Activated B cell treated with CpG ODN at 0.5 μM for 24 hours (primary cell): ENCODE data around the gene EBNA1BP2. TPM values are rescaled to one million over a fixed set of nuclear protein-coding genes. Genes with fewer than 3 reads are reported as not detected.

ENCODE experiments used
- ATAC-seq: fragments of 200-7000 bp; cut with Tn5 transposase; one replicate; pipeline ENCODE4 v1.10.0; 2021; ENCODE audit warnings: low read depth, mild to moderate bottlenecking, moderate library complexity
- CTCF ChIA-PET: fragments of 350-600 bp; sonication (Branson Sonifier 250); formaldehyde crosslinking; loops from one replicate; lab custom pipeline; 2021; ENCODE audit warnings: antibody characterized with exemption; lab: Charles Lee
- POLR2A ChIA-PET: fragments of 350-600 bp; sonication (Branson Sonifier 250); formaldehyde crosslinking; loops from one replicate; lab custom pipeline; 2021; ENCODE audit warnings: antibody characterized with exemption; lab: Charles Lee
- DNase-seq: peaks from one replicate; pipeline ENCODE4 v3.0.0; 2022
- H3K27ac Mint-ChIP-seq: one replicate; pipeline ENCODE4 v1.8.0; 2020; ENCODE audit warnings: mixed read lengths
- H3K27me3 Mint-ChIP-seq: one replicate; pipeline ENCODE4 v1.8.0; 2021; ENCODE audit warnings: mixed read lengths
- H3K36me3 Mint-ChIP-seq: one replicate; pipeline ENCODE4 v1.8.0; 2021; ENCODE audit warnings: low read depth, mixed read lengths
- H3K4me1 Mint-ChIP-seq: one replicate; pipeline ENCODE4 v1.8.0; 2021; ENCODE audit warnings: mixed read lengths
- H3K4me3 Mint-ChIP-seq: one replicate; pipeline ENCODE4 v1.8.0; 2020; ENCODE audit warnings: mild to moderate bottlenecking, mixed read lengths
- H3K9me3 Mint-ChIP-seq: one replicate; pipeline ENCODE4 v1.8.0; 2020; ENCODE audit warnings: mixed read lengths
- intact Hi-C: fragments of 100-400 bp; cut with micrococcal nuclease; formaldehyde crosslinking; loops from one replicate; pipeline ENCODE4 v1.15.1; 2024
- total RNA-seq: library from RNA; stranded (reverse); gene quantifications from 2 replicates; pipeline ENCODE4 v1.2.3, GENCODE V29; 2022
- TF ChIP-seq, protein P1 (sequence below): fragments of 200-600 bp; IDR thresholded peaks from one replicate; pipeline ENCODE4 v1.8.0; 2022; ENCODE audit warnings: antibody characterized with exemption, mild to moderate bottlenecking

Gene EBNA1BP2
- total RNA-seq, 1 donor from 2014 or later, result 59.9 TPM

DNA sequence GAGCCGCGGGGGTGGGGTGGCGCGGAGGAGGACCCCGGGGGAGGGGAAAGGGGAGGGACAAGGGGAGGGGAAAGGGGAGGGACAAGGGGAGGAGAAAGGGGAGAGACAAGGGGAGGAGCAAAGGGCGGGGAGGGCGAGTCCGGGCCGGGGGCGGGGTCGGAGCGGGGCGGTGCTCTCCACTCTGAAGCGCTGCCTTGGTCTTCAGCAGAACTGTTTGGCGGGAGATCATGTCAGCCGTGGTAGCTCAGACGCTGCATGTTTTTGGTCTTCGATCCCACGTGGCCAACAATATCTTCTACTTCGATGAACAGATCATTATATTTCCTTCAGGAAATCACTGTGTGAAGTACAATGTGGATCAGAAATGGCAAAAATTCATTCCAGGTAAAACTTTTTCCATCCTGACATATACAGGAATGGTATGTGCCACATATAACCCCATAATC, 460 bp upstream of the EBNA1BP2 start:
- ATAC-seq (peak; percentile 92), DNase-seq (no peak)
- peak overlapping the region; percentile 95 for H3K27ac Mint-ChIP-seq
- peaks cover 42% of the 10 kb centered on the region for H3K36me3 Mint-ChIP-seq
- peaks cover 23% of the 10 kb centered on the region for H3K27me3 Mint-ChIP-seq
- ChIA-PET CTCF (interaction anchor here (1.3 to 1.9 kb wide), 2 partner anchors 54 to 259 kb away, joined by 4 to 7 read pairs; no protein-coding TSS in a partner anchor), POLR2A (interaction anchor here (0.5 to 1.7 kb wide), 15 partner anchors 49 to 1975 kb away, joined by 3 to 10 read pairs (median 4); partner anchors contain the start of genes C1orf50, CDC20, ELOVL1 and ERMAP)
- TF ChIP-seq, protein P1, sequence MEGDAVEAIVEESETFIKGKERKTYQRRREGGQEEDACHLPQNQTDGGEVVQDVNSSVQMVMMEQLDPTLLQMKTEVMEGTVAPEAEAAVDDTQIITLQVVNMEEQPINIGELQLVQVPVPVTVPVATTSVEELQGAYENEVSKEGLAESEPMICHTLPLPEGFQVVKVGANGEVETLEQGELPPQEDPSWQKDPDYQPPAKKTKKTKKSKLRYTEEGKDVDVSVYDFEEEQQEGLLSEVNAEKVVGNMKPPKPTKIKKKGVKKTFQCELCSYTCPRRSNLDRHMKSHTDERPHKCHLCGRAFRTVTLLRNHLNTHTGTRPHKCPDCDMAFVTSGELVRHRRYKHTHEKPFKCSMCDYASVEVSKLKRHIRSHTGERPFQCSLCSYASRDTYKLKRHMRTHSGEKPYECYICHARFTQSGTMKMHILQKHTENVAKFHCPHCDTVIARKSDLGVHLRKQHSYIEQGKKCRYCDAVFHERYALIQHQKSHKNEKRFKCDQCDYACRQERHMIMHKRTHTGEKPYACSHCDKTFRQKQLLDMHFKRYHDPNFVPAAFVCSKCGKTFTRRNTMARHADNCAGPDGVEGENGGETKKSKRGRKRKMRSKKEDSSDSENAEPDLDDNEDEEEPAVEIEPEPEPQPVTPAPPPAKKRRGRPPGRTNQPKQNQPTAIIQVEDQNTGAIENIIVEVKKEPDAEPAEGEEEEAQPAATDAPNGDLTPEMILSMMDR, result no peak
- H3K9me3 Mint-ChIP-seq, result no peaks in the 10 kb centered on the region
- intact Hi-C loops, result loop anchor here (1.0 to 5.0 kb wide), 10 partner anchors 54 to 709 kb away; partner anchors contain the start of genes C1orf50, CCDC30, CDC20 and ELOVL1
- peak overlapping the region; percentile 99 for H3K4me3 Mint-ChIP-seq
- peaks cover 32% of the 10 kb centered on the region for H3K4me1 Mint-ChIP-seq

DNA sequence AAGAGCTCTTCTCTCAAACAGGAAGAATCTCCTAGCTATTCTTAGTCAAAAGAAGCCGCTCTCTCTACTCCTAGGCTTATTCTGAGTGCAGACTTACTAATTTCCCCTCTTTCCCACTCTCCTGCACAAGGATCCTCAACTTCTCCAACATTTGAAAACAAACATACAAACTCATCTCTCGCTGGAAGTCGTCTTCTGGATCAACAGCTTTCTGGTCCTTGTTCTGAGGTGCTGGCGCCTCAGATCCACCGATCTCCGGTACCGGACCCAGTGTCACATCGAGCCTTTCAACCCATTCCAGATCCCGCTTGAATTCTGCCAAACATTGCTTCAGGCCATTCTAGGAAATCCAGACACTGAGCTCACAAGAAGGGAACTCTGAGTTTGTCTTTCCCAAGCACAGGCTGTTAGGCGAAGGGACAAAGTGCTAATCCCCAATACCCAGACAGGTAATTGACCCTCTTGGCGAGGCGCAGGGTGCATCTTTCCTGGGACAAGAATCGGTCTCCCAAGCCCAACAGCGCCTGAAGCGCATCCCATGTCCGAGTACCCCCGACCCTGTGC, 696 bp downstream of the EBNA1BP2 start:
- no peak for DNase-seq
- no peak for ATAC-seq
- TF ChIP-seq, protein P1, result no peak
- H3K27ac Mint-ChIP-seq, result peak overlapping the region; percentile 95
- peaks cover 53% of the 10 kb centered on the region for H3K36me3 Mint-ChIP-seq
- H3K9me3 Mint-ChIP-seq, result no peaks in the 10 kb centered on the region
- peaks cover 32% of the 10 kb centered on the region for H3K4me1 Mint-ChIP-seq
- peaks cover 14% of the 10 kb centered on the region for H3K27me3 Mint-ChIP-seq
- intact Hi-C loops, result loop anchor here (5.0 kb wide), 1 partner anchor 536 kb away; the partner anchor contains the start of gene ST3GAL3
- peak overlapping the region; percentile 99 for H3K4me3 Mint-ChIP-seq
- POLR2A ChIA-PET, result interaction anchor here (0.6 to 1.7 kb wide), 14 partner anchors 50 to 776 kb away, joined by 3 to 10 read pairs (median 4); partner anchors contain the start of genes C1orf50, CDC20, ELOVL1 and HYI
- CTCF ChIA-PET, result interaction anchor here (1.3 to 1.9 kb wide), 3 partner anchors 9 to 258 kb away, joined by 3 to 7 read pairs (median 4); no protein-coding TSS in a partner anchor

DNA sequence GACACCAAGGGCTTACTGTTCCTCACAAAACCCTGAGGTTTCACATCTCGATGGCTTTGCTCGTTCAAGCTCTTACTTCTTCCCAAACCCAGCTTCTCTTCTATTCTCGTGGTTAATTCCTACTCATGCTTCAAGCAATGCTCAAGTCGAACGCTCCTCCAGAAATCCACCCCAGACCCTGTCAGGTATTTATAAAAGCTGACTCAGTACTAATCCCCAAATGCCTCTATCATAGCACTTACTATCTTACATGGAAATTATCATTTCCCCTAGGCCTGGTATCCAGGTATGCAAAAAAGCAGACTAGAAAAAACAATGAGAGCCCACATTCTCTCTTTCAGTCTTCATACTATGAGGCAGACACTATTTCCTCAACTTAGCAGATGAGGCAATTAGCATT, 6.3 kb downstream of the EBNA1BP2 start:
- TF ChIP-seq, protein P1, result no peak
- H3K27ac Mint-ChIP-seq, result no peak overlapping the region
- intact Hi-C loops, result no loop called here
- CTCF ChIA-PET, result no interaction called here
- H3K4me3 Mint-ChIP-seq, result no peak overlapping the region
- H3K4me1 Mint-ChIP-seq, result peaks cover 13% of the 10 kb centered on the region
- POLR2A ChIA-PET, result no interaction called here
- no peak for DNase-seq
- no peak for ATAC-seq
- peaks cover 84% of the 10 kb centered on the region for H3K36me3 Mint-ChIP-seq
- H3K27me3 Mint-ChIP-seq, result no peaks in the 10 kb centered on the region
- no peaks in the 10 kb centered on the region for H3K9me3 Mint-ChIP-seq

DNA sequence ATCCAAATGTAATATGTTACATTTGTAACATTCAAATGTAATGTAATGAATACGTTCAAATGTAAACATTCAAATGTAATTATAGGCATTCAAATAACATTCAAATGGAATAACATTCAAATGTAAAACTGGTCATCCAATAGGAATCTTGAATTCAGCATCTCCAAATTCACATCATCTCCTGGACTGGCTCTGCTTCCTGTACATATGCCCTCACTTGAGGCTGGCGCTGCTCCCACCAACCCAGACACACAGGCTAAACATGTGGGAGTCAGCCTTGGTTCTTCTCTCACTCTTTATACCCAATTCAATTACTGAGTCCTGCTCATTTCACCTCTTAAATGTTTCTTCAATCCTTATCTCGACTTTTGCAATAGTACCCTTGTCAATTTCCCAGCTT, 6.9 kb downstream of the EBNA1BP2 start:
- ChIA-PET POLR2A (no interaction called here), CTCF (no interaction called here)
- TF ChIP-seq, protein P1, result no peak
- Mint-ChIP-seq H3K36me3 (peaks cover 78% of the 10 kb centered on the region), H3K4me1 (peaks cover 7% of the 10 kb centered on the region), H3K9me3 (no peaks in the 10 kb centered on the region), H3K27me3 (no peaks in the 10 kb centered on the region), H3K27ac (no peak overlapping the region), H3K4me3 (no peak overlapping the region)
- no peak for ATAC-seq
- no peak for DNase-seq
- intact Hi-C loops, result no loop called here

DNA sequence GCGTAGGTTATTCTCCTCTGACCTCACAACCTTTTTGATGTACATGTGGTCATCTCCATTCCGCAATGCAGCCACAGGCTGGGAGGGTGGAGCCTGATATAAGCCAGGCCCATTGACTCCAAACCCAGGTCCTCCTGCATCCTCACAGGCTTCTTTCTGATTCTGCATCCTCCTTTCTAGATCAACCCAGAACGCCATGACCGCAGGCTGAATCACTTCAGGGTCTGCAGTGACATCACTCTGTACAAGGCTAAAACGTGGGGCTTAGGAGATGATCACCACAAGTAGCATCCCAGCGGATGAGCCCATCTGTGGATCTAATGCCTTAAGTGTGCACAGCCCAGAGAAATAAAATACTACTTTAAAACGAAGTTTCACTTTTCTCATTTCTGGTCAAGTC, 16.1 kb downstream of the EBNA1BP2 start:
- ATAC-seq (no peak), DNase-seq (no peak)
- TF ChIP-seq, protein P1, result no peak
- intact Hi-C loops, result no loop called here
- CTCF ChIA-PET, result no interaction called here
- no peaks in the 10 kb centered on the region for H3K36me3 Mint-ChIP-seq
- H3K4me1 Mint-ChIP-seq, result peaks cover 10% of the 10 kb centered on the region
- no peak overlapping the region for H3K4me3 Mint-ChIP-seq
- no peak overlapping the region for H3K27ac Mint-ChIP-seq
- H3K9me3 Mint-ChIP-seq, result no peaks in the 10 kb centered on the region
- H3K27me3 Mint-ChIP-seq, result peaks cover 13% of the 10 kb centered on the region
- POLR2A ChIA-PET, result no interaction called here
